Measurements from ENCODE around the gene SLCO1C1.
"Not testable (repeated sequence)": the region's sequence is repeated elsewhere in the genome, so short reads cannot be mapped to it uniquely, and the experiment has no call there.

Gene SLCO1C1

GRCh38 chr12:20695232-20695631, at the start of gene SLCO1C1:
Gene SLCO1C1, plus strand, starts transcription at chr12:20695332. Its CDS starts 4,245 bp downstream, at chr12:20699577.
- DNase-seq (ENCODE audit: low read depth in 4 of 4, low spot score in 1 of 4), result no peak

- DNase-seq (ENCODE audit: low read depth in 4 of 4, low spot score in 1 of 4), result no peak
Observed at GRCh38 chr12:20646239-20646827, 48.8 kb upstream of the SLCO1C1 start.

- DNase-seq (ENCODE audit: low read depth in 4 of 4, low spot score in 1 of 4), result no peak
Observed at GRCh38 chr12:20653871-20654270, 41.3 kb upstream of the SLCO1C1 start.

- DNase-seq (ENCODE audit: low read depth in 4 of 4, low spot score in 1 of 4), result no peak
Observed at GRCh38 chr12:20656600-20656999, 38.5 kb upstream of the SLCO1C1 start.

GRCh38 chr12:20657496-20657895, 37.6 kb upstream of the SLCO1C1 start:
- DNase-seq (ENCODE audit: low read depth in 4 of 4, low spot score in 1 of 4), result no peak

- DNase-seq (ENCODE audit: low read depth in 4 of 4, low spot score in 1 of 4), result no peak
Observed at GRCh38 chr12:20681334-20681733, 13.8 kb upstream of the SLCO1C1 start.

- no peak for DNase-seq (ENCODE audit: low read depth in 4 of 4, low spot score in 1 of 4)
Observed at GRCh38 chr12:20696181-20696905, 1.2 kb downstream of the SLCO1C1 start.

GRCh38 chr12:20701106-20701505, 6.0 kb downstream of the SLCO1C1 start:
- no peak for DNase-seq (ENCODE audit: low read depth in 4 of 4, low spot score in 1 of 4)

- DNase-seq (ENCODE audit: low read depth in 4 of 4, low spot score in 1 of 4), result no peak
Observed at GRCh38 chr12:20704860-20705259, 9.7 kb downstream of the SLCO1C1 start.

- DNase-seq (ENCODE audit: low read depth in 4 of 4, low spot score in 1 of 4), result no peak
Observed at GRCh38 chr12:20711846-20712245, 16.7 kb downstream of the SLCO1C1 start.

- no peak for DNase-seq (ENCODE audit: low read depth in 4 of 4, low spot score in 1 of 4)
Observed at GRCh38 chr12:20716037-20716436, 20.9 kb downstream of the SLCO1C1 start.

GRCh38 chr12:20716985-20717384, 21.9 kb downstream of the SLCO1C1 start:
- no peak for DNase-seq (ENCODE audit: low read depth in 4 of 4, low spot score in 1 of 4)

- DNase-seq (ENCODE audit: low read depth in 4 of 4, low spot score in 1 of 4), result no peak
Observed at GRCh38 chr12:20718294-20718693, 23.2 kb downstream of the SLCO1C1 start.

- no peak for DNase-seq (ENCODE audit: low read depth in 4 of 4, low spot score in 1 of 4)
Observed at GRCh38 chr12:20722142-20722541, 27.0 kb downstream of the SLCO1C1 start.

GRCh38 chr12:20731274-20731673, 36.1 kb downstream of the SLCO1C1 start:
- no peak for DNase-seq (ENCODE audit: low read depth in 4 of 4, low spot score in 1 of 4)

GRCh38 chr12:20740972-20741371, 45.8 kb downstream of the SLCO1C1 start:
- no peak for DNase-seq (ENCODE audit: low read depth in 4 of 4, low spot score in 1 of 4)

- DNase-seq (ENCODE audit: low read depth in 4 of 4, low spot score in 1 of 4), result no peak
Observed at GRCh38 chr12:20748198-20748597, 53.1 kb downstream of the SLCO1C1 start.

- no peak for DNase-seq (ENCODE audit: low read depth in 4 of 4, low spot score in 1 of 4)
Observed at GRCh38 chr12:20751046-20751445, 55.9 kb downstream of the SLCO1C1 start.

- DNase-seq (ENCODE audit: low read depth in 4 of 4, low spot score in 1 of 4), result no peak
Observed at GRCh38 chr12:20777420-20777819, 82.3 kb downstream of the SLCO1C1 start.

GRCh38 chr12:20778969-20779368, 83.8 kb downstream of the SLCO1C1 start:
- DNase-seq (ENCODE audit: low read depth in 4 of 4, low spot score in 1 of 4), result no peak

GRCh38 chr12:20779971-20780370, 84.8 kb downstream of the SLCO1C1 start:
- DNase-seq (ENCODE audit: low read depth in 4 of 4, low spot score in 1 of 4), result not testable (repeated sequence)

- not testable (repeated sequence) for DNase-seq (ENCODE audit: low read depth in 4 of 4, low spot score in 1 of 4)
Observed at GRCh38 chr12:20783796-20784357, 88.7 kb downstream of the SLCO1C1 start.

Measured in stimulated activated CD4-positive, alpha-beta T cell treated with anti-CD3 and anti-CD28 coated beads, Interleukin-1b, Interleukin-23, amount 100 ng/mL, for 24 hours (primary cell).